ENCODE measurements around the gene NACC2. TPM values are rescaled to one million over a fixed set of nuclear protein-coding genes. Genes with fewer than 3 reads are reported as not detected.

NACC2 gene
- total and polyA plus RNA-seq, 10 of the 15 experiments (the other 5 are each of a cell fraction or from before 2014, with no cell fraction given), result 0.66 to 14.7 (median 3.5) TPM

- Histone ChIP-seq H3K9me3 (replicated peaks; ENCODE audit: control insufficient read depth, insufficient read depth, low read length) (no peaks in the 10 kb centered on the region), H3K79me2 (ENCODE audit: control insufficient read depth, insufficient read depth, low read length) (peaks cover 31% of the 10 kb centered on the region), H3K27ac (ENCODE audit: control insufficient read depth, insufficient read depth) (no peak overlapping the region), H3K4me2 (ENCODE audit: control insufficient read depth, insufficient read depth) (peak overlapping the region; percentile 22; the same call in 1 of the 2 replicates), H3K4me3 (no peak overlapping the region), H3K27me3 (replicated peaks in 1 of 2; ENCODE audit: control insufficient read depth in 2 of 2, insufficient read depth in 2 of 2, low read length in 1 of 2) (no peaks in the 10 kb centered on the region; a peak in 1 of 4 replicates), H4K20me1 (ENCODE audit: control insufficient read depth, insufficient read depth) (no peaks in the 10 kb centered on the region), H3K4me1 (ENCODE audit: control insufficient read depth, insufficient read depth, low read length) (peaks cover 5% of the 10 kb centered on the region), H2AFZ (ENCODE audit: control insufficient read depth, low read depth, low read length) (no peak overlapping the region), H3K36me3 (ENCODE audit: control insufficient read depth in 2 of 2, insufficient read depth in 2 of 2, low read length in 1 of 2) (peaks cover 0 to 3% of the 10 kb centered on the region in 2 experiments; a peak in 2 of 4 replicates), H3K9ac (ENCODE audit: control insufficient read depth, insufficient read depth, low read length) (no peak overlapping the region)
- TF ChIP-seq SRF (IDR thresholded peaks at IDR 0.05; ENCODE audit: low read depth in 2 of 2, low read length in 2 of 2), result no peak
- TF ChIP-seq CHD2 (IDR thresholded peaks at IDR 0.05; ENCODE audit: borderline replicate concordance, low read depth, low read length), result no peak
- TF ChIP-seq EZH2 (IDR thresholded peaks at IDR 0.05; ENCODE audit: borderline replicate concordance, control insufficient read depth, low read depth, low read length), result no peak
- TF ChIP-seq TCF3 (IDR thresholded peaks at IDR 0.05; ENCODE audit: borderline replicate concordance, insufficient read depth, low read depth, low read length), result no peak
- no peak for TF ChIP-seq NFYA (IDR thresholded peaks at IDR 0.05; ENCODE audit: borderline replicate concordance, low read depth, low read length)
- no peak for TF ChIP-seq IRF5 (IDR thresholded peaks at IDR 0.05; ENCODE audit: borderline replicate concordance)
- TF ChIP-seq CREM (IDR thresholded peaks at IDR 0.05; ENCODE audit: low read depth), result no peak
- TF ChIP-seq LARP7 (IDR thresholded peaks at IDR 0.05), result no peak
- TF ChIP-seq NFXL1 (IDR thresholded peaks at IDR 0.05; ENCODE audit: borderline replicate concordance), result no peak
- no peak for TF ChIP-seq POU2F2 (IDR thresholded peaks at IDR 0.05; ENCODE audit: borderline replicate concordance, low read depth, low read length)
- TF ChIP-seq ZNF384 (IDR thresholded peaks at IDR 0.05; ENCODE audit: borderline replicate concordance, low read depth, low read length), result no peak
- TF ChIP-seq BCL11A (IDR thresholded peaks at IDR 0.05; ENCODE audit: low read depth, low read length), result no peak
- TF ChIP-seq EED (IDR thresholded peaks at IDR 0.05; ENCODE audit: low read depth), result no peak
- TF ChIP-seq PML (IDR thresholded peaks at IDR 0.05; ENCODE audit: low read length), result no peak
- no peak for TF ChIP-seq CUX1 (IDR thresholded peaks at IDR 0.05; ENCODE audit: insufficient replicate concordance, low read depth, low read length)
- TF ChIP-seq SMC3 (IDR thresholded peaks at IDR 0.05; ENCODE audit: borderline replicate concordance, low read length), result no peak
- TF ChIP-seq DPF2 (IDR thresholded peaks at IDR 0.05), result no peak
- no peak for TF ChIP-seq EGR1 (IDR thresholded peaks at IDR 0.05; ENCODE audit: borderline replicate concordance in 1 of 2, low read depth in 2 of 2, low read length in 2 of 2)
- no peak for TF ChIP-seq MEF2A (IDR thresholded peaks at IDR 0.05; ENCODE audit: insufficient read depth, low read depth, low read length)
- WGBS (ENCODE audit: insufficient coverage, insufficient replicate concordance, low lambda C conversion rate, missing lambda C conversion rate), result 87% methylated on average over 18 of the region's 18 CpGs
- RAD21 ChIA-PET (ENCODE audit: unreplicated experiment), result interaction anchor here (1.0 to 4.4 kb wide), 4 partner anchors 24 to 152 kb away, joined by 4 to 28 read pairs (median 8); partner anchors contain the start of gene NACC2
- in situ Hi-C loops (cut with MboI), result loop anchor here (5.0 kb wide), 2 partner anchors 158 to 253 kb away; partner anchors contain the start of gene UBAC1
- intact Hi-C loops (cut with micrococcal nuclease; ENCODE audit: unreplicated experiment), result loop anchor here (10.0 kb wide), 1 partner anchor 516 kb away; no protein-coding TSS in a partner anchor
- DNase-seq (ENCODE audit: low read depth, low spot score) (no peak), FAIRE-seq (no peak), ATAC-seq (no peak)
- SMC1A ChIA-PET (ENCODE audit: uncharacterized antibody, unreplicated experiment), result interaction anchor here (0.5 to 2.4 kb wide), 3 partner anchors 30 to 426 kb away, joined by 3 to 15 read pairs (median 5); partner anchors contain the start of gene NOTCH1
- BruUV-seq (replicated peaks), result no TSS peak
- POLR2A ChIA-PET, result interaction anchor here (0.9 to 1.1 kb wide), 2 partner anchors 9 to 13 kb away, joined by 3 to 4 read pairs; no protein-coding TSS in a partner anchor
- CTCF ChIA-PET, result interaction anchor here (1.5 to 6.2 kb wide), 3 partner anchors 30 to 256 kb away, joined by 5 to 59 read pairs (median 46); no protein-coding TSS in a partner anchor
Measured at GRCh38 chr9:136120438-136120844, 25.4 kb upstream of the NACC2 start.

Data from GM12878 (cell line).